ENCODE results near the gene GK. TPM values are rescaled to one million over a fixed set of nuclear protein-coding genes. Genes with fewer than 3 reads are reported as not detected.

The GK gene
- total RNA-seq, 1 donor from 2014 or later = 28.2 TPM

DNA sequence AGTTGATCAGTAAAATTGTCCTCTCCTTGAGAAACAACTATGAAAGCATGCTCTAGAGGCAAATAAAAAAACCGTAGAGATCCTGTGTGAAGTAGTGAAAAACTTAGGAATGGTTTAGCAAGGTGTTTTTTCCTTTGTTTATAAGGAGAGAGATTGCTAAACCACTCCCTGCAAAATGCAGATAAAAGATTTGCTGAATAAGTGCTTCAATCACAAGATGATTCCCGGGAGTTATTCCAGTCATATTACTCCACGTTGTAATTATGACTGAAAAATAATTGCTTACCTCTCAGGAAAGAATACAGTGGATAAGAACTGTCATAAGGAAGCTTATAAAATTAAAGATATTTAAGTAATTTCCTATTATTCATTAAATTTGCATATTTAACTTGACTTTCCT, 2.8 kb downstream of the GK start:
- H3K36me3 Mint-ChIP-seq = peaks cover 4% of the 10 kb centered on the region

DNA sequence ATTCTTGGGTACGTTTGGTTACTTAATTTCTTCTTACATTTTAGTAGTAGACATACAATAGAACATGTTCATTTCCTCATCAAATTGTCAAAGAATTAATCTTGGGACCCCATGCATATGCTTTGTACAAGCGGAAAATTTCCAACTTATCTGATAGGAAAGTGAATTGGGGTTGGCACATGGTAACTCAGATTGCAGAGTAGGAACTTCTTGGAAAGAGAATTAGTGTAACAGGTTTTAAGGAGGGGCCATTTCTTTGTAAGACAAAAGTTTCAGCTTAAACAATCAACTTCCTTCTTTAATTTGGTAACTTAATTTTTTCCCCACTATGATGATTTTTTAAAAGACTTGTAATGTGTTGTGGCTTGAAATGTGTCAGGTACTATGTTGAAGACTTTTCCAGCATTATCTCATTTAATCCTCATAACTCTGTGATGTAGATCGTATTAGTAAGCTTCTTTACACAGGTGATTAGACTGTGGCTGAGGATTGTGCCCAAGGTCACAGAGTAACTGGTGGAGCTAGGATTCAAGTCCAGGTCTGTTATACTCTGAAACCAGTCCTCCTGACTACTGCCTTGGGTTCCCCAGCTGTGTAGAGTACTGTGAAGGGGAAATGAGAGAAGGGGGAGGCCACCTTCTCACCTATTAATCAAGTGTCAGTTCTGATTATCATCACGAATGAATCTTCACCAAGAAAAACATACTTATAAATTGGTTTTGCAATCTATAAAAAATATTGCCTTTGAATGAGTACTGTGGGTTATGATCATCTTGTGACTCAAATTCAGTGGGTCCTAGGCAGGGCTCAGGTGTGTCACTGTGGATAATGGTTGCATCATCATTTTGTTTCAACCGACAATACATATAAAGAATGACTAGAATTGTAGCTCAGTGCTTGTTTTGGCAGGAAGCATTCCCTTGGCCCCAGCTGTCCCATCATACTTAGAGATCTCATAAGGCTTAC, 4.3 kb downstream of the GK start:
- no peak overlapping the region for H3K27ac Mint-ChIP-seq
- DNase-seq (ENCODE audit: extremely low spot score, unreplicated experiment) = no peak
- H3K4me3 Mint-ChIP-seq = no peak overlapping the region
- TF ChIP-seq, protein P1, sequence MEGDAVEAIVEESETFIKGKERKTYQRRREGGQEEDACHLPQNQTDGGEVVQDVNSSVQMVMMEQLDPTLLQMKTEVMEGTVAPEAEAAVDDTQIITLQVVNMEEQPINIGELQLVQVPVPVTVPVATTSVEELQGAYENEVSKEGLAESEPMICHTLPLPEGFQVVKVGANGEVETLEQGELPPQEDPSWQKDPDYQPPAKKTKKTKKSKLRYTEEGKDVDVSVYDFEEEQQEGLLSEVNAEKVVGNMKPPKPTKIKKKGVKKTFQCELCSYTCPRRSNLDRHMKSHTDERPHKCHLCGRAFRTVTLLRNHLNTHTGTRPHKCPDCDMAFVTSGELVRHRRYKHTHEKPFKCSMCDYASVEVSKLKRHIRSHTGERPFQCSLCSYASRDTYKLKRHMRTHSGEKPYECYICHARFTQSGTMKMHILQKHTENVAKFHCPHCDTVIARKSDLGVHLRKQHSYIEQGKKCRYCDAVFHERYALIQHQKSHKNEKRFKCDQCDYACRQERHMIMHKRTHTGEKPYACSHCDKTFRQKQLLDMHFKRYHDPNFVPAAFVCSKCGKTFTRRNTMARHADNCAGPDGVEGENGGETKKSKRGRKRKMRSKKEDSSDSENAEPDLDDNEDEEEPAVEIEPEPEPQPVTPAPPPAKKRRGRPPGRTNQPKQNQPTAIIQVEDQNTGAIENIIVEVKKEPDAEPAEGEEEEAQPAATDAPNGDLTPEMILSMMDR (conservative IDR thresholded peaks at IDR 0.05) = no peak
- no peaks in the 10 kb centered on the region for H3K27me3 Mint-ChIP-seq
- peaks cover 4% of the 10 kb centered on the region for H3K36me3 Mint-ChIP-seq
- no peaks in the 10 kb centered on the region for H3K9me3 Mint-ChIP-seq
- peaks cover 5% of the 10 kb centered on the region for H3K4me1 Mint-ChIP-seq (ENCODE audit: unreplicated experiment)

More for the DNA sequence above, 2.8 kb downstream of the GK start:
- TF ChIP-seq, protein P1 (conservative IDR thresholded peaks at IDR 0.05) = no peak
- Mint-ChIP-seq H3K9me3 (no peaks in the 10 kb centered on the region), H3K4me3 (peak overlapping the region; percentile 73), H3K4me1 (ENCODE audit: unreplicated experiment) (peaks cover 9% of the 10 kb centered on the region), H3K27ac (peak overlapping the region; percentile 21), H3K27me3 (no peaks in the 10 kb centered on the region)
- no peak for DNase-seq (ENCODE audit: extremely low spot score, unreplicated experiment)

DNA sequence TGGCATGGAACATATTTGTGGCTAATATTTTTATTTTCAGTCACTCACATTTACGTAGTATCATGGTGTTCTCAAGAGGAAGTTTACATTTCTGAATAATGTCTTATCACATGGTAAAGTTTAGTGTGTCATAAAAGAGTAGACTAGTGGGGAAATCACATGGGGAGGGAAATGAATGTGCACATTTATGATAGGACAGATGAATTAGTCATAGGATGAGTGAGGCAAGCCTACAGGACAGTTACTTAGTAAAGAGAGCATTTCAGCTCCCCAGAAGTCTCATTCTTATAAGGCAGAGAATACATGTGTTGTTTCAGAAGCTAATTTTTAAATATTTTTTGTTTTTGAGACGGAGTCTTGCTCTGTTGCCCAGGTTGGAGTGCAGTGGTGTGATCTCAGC, 6.2 kb downstream of the GK start:
- no peak for DNase-seq (ENCODE audit: extremely low spot score, unreplicated experiment)
- TF ChIP-seq, protein P1 (conservative IDR thresholded peaks at IDR 0.05) = no peak
- Mint-ChIP-seq H3K36me3 (peaks cover 4% of the 10 kb centered on the region), H3K27me3 (no peaks in the 10 kb centered on the region), H3K4me3 (no peak overlapping the region), H3K9me3 (no peaks in the 10 kb centered on the region), H3K4me1 (ENCODE audit: unreplicated experiment) (peaks cover 8% of the 10 kb centered on the region), H3K27ac (no peak overlapping the region)

DNA sequence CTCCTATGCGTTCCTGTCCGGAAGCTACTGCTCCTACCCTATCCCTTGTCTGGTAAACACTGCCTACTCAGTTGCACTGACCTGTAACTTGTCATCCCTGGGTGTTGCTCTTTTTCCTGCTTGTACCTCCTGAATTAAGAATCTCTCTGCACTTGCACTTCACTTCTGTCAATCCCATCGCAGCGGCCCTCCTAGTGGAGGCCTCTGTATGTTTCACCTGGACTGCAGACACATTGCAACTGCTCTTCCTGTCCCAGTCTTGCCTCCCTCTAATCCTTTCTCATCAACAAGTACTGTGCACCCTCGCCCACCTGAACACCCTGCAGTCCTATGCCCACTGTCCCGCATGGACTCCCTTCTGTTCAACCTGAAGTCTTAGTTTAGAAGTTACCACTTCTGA, 8.0 kb downstream of the GK start:
- H3K36me3 Mint-ChIP-seq = peaks cover 4% of the 10 kb centered on the region
- TF ChIP-seq, protein P1 (conservative IDR thresholded peaks at IDR 0.05) = no peak
- H3K4me3 Mint-ChIP-seq = no peak overlapping the region
- H3K4me1 Mint-ChIP-seq (ENCODE audit: unreplicated experiment) = peaks cover 3% of the 10 kb centered on the region
- H3K27me3 Mint-ChIP-seq = no peaks in the 10 kb centered on the region
- no peak overlapping the region for H3K27ac Mint-ChIP-seq
- H3K9me3 Mint-ChIP-seq = no peaks in the 10 kb centered on the region
- DNase-seq (ENCODE audit: extremely low spot score, unreplicated experiment) = no peak

DNA sequence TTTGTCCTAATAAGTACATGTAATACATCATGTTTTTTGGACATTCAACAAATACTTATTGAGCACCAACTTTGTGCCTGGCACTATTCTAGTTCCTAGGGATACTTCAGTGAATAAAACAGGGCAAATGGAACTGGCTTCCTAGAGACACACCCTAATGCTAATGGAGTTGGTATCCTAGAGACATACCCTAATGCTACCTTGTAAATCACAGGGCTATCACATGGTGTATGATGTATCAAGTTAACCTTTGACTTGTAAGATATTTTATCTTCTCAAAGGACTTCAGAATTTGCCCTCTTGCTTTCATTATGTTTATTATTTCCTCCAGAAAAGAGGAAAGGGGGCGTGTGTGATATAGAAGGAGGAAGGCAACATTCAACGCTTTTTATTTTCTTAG, 10.1 kb downstream of the GK start:
- Mint-ChIP-seq H3K4me3 (peak overlapping the region; percentile 42), H3K9me3 (no peaks in the 10 kb centered on the region), H3K27ac (no peak overlapping the region), H3K36me3 (peaks cover 9% of the 10 kb centered on the region), H3K4me1 (ENCODE audit: unreplicated experiment) (peaks cover 3% of the 10 kb centered on the region), H3K27me3 (no peaks in the 10 kb centered on the region)
- TF ChIP-seq, protein P1 (conservative IDR thresholded peaks at IDR 0.05) = no peak
- DNase-seq (ENCODE audit: extremely low spot score, unreplicated experiment) = no peak

Measured in type B pancreatic cell (in vitro differentiated cells).